ENCODE measurements around the gene AGBL1.

Gene AGBL1

DNA sequence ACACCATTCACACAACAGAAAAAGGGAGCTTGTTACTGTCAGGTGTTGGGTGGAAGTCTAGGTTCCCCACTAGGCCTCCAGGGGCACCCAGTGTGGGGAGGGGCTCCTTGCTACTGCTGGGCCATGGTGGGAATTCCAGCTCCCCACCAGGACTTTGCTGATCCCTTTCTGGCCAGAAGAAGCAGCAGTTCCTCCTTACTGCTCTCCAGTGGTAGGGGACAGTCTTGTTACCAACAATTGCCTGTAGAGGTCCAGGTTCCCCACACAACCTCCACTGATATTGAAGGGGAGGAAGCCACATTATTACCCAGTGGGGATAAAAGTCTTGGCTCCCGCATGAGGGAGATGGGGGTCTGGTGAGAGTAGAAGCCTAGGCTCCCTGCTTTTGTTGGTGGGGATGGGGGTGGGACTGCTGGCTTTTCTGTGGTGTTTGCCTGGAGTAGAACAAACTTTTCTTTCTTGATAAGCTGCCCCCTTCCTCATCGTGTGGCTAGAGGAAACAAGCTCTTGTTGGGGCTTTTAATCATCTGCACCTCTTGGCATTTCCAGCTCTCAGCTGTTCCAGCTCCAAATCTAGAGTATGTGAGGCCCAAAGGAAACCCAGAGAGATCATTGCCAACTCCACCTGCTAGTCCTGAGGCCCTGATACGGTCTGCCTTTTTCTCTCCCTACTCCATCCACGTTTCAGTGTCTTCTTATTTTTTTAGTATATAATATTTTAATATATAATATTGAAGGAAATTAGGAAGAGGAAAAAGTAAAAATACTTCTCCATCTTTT lies 824.2 kb downstream of the AGBL1 start:
- peak; percentile 4 for DNase-seq

DNA sequence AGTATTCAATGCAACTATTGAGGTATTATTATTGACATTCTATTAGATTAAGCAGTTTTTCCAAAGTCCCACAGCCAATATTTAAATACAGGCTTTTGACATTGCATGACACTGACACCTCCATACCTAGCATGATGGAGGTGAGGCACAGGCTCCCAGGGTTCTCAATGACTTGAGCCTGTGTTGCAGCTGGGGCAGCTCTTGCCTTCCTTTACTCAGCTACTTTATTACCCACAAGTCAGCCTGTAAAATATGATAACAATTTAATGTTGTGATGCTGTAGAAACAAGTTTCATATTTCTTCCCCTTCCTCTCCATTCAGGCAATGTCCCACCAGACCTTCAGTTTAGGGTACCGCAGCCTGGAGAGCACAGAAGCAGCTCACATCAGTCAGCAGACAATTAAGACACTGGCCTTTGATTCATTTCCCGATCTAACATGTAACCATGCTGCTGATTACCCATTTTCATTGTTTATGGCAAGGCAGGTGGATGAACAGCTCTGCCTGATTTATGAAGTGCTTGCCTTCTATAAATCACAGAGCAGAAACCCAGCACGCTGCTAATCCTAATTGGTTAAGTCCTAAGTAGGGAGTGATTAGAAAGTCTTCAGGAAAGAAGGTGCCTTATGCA lies 826.1 kb downstream of the AGBL1 start:
- DNase-seq = no peak

DNA sequence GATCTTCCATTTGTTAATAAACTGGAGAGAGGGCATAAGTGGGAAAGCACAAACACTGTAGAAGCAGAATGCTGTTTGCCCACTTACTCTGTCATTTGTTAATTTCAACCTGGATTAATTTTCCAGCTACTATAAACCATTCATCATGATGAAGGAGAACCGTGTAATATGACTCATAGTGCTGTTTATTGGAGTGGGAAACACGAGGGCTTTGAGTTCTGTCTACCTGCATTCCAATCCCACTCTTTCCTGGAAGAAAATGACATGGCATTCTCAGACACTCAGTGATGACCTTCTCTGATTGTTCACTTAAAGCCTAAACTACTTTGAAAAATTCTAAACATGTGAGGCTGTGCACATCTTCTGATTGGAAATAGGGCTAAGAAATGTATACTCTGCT lies 826.7 kb downstream of the AGBL1 start:
- no peak for DNase-seq

DNA sequence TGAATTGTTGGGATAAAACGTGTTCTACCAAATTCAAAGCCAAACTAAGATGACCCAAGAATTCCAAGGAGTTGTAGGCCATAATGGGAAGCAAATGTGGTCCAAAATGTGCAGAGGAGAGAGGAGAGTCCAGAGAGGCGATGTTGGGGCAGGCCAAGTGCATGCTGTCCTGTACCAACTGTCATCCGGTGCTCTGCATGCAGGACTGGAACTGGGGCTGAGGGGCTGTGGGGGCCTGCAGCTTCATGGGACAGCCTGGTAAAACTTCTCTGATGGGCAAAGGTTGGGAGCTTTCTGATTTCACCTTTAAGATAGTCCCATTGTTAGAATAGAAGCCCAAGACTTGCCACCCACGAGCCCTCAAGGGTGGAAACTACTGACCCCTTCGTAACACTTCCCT lies 831.4 kb downstream of the AGBL1 start:
- no peak for DNase-seq

DNA sequence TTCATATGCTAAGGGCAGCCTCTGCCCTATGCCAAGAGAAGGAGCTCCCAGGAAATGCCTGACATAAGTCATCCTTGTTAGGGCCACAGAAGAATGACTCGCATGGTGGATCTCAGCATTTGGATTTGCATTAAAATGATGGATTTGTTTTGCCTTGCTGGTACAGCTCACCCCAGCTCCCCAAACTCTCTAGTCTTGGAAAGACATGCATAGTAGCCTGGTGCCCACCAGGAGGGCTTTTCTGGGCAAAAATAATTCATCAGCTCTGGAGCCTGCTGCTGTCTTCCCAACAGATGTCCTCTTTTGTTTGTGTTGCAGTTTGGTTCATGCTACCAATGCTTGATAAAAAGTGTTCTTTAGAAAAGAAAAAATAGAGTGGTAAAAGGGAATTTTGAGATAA lies 833.0 kb downstream of the AGBL1 start:
- no peak for DNase-seq

DNA sequence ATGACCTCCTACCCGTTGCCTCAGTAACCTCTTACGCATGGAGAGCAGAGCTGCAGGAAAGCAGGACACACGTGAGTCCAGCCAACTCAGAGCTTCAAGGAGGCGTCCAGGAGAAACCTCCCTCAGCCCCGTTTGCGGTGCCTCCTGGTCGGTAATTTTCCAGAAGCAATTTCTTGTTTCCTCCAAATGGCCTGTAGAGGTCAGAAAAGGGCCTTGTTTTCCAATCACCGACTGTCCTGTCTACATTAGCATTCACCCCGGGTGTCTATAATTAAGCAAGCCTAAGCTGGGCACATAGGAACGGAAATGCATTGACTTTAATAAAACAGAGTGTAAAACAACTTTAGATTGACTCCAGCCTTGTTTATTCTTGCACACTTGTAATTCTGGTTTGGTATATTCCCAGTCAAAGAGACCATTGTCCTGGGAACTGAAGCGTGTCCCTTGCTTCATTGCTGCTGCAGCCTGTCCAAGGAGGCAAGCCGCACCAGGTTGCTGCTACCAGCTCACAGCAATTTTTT lies 836.2 kb downstream of the AGBL1 start:
- peak; percentile 79 for DNase-seq

DNA sequence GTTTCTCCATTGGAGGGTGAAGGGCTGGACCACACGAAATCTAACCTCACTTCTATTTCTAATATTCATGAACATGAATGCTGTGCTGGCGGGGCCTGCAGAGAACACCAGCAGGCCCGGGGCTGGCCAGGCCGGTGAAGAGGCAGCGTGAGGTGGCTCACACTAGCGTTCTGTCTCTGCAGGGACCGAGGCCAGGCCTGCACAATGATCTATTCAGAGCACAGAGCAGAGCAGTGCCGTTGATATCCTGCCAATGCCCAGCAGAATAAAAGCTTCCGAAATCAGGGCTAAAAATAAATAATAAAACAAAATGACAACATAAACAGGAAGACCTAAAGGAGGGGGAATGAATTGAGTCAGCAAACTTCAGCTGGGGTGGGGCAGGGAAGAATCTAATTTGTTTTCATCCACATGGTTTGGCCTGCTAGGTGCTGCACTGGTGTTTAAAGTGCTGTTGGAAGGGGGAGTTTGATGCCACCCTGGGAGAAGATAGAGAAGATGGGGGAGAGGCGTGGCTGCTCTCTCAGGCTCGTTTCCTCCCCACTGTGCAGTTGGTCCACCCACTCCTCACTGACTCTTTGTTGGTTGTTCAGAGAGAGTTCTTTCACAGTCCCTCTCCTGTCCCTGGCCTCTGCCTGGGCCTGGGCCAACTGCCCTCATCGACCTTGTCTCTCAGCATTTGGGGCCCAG lies 837.1 kb downstream of the AGBL1 start:
- no peak for DNase-seq

DNA sequence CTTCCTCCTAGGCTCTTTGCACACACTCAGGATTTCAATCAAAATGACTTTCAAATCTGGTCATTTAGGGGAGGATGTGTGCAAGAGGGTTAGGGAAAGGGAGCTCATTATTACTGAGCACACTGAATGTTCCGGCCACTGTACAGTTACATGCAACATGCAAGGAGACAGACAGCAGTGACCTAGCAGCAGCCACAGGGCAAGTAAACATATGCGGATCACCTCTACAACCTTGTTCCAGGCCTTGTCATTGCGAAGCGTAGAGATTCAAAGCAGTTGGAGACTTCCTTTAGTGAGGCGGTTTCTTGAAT lies 837.6 kb downstream of the AGBL1 start:
- DNase-seq = no peak

DNA sequence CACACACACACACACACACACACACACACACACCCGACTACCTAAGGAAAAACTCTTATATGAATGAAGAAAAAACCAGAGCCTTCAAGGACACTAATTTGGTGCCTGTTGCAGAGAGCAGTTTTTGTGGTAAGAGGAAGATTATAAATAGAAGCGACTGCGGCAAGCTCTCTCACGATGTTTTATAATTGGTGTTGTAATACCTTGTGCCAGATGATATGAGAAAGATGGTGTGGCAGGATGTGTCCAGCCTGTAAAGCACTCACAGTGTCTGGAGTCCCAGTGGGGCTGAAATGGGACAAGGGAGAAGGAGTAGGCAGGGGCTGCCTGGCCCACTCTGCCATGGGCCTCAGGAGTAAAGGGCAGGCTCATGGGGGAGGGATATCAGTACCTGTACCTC lies 839.9 kb downstream of the AGBL1 start:
- DNase-seq = peak; percentile 95

DNA sequence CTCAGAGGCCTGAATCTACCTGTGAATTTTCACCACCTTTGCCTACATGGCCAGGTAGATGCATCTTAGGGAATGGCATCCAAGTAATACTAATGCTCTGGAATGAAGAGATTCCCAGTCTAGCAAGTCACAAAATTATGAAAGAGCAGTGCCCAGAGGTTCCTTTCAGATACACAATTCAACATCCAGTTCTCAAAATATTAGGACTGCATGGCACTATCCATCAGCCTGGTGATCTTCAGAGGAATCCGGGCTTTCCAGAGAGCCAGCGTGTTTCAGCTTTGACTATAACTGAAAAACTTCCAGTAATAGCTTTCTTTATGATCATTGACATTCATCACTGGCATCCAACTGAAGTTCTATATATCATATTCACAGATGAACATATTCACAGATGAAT lies 849.8 kb downstream of the AGBL1 start:
- DNase-seq = no peak

DNA sequence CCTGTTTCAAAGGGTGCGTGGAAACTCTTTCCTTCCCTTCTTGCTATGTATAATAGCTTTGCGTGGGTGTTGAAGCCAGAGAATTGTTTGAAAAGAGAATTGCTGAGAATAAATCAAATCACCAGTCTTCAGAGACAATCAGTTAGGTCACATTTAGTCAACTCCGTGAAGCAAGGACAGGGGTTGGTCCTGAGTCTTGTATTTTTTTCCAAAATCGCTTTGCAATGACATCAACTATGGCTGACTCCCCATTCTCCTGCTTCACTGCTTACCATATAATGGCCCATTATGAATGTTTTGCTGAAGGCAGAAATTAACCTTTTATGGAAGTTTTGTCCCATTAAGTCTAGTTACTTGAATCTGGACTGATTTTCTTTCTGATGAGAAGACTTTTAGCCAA lies 852.8 kb downstream of the AGBL1 start:
- DNase-seq = no peak

DNA sequence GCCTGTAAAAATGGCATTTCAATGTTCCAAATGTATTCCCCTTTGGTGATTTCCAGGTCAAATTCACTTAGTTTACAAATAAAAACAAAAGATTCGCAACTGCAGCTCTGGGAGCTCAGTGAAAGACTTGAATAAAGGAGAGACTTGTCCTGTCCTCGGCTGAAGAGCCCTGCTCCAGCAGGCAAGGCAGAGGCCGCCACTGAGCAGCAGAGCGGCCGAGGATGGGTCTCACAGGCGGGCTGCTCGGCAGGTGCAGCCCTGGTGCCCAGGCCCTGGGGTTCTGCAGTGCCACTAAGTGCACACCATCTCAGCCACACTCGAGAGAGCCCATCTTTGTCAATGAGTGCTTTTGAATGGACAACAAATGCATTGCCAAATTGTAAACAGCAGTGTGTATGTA lies 856.2 kb downstream of the AGBL1 start:
- DNase-seq = no peak

DNA sequence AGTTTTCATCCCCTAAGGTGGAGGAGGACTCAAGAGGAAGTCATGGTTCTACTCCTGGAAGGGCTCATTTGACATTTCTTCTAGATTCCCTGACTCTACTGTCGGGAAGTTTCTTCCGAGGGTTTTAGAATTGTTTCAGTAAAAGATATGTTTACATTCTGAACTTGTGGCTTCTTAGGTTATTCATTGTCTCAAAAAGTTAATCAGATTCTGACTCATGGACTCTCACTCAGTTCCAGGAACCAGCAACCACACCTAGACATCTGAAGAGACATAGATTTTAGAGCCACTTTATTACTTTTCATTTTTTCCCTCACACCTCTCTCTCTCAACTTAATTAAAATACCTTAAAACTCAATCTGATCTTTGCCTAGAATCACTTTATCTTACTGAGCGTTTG lies 862.6 kb downstream of the AGBL1 start:
- no peak for DNase-seq

DNA sequence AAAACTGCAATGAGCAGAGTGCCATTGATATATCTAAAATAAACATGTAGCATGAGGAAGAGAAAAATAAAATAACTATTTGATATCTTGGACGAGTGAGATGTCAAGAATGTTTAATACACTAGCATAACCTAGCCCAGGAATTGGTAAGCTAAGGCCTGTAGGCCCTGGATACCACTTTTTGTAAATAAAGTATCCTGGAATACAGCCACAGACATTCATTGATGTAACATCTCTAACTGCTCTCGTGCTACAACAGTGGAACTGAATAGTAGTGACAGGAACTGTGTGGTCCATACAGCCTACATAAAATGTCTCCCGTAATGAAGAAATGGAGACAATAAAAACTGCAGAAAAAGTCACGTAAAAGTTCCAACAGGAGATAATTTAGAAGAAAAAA lies 869.0 kb downstream of the AGBL1 start:
- no peak for DNase-seq

DNA sequence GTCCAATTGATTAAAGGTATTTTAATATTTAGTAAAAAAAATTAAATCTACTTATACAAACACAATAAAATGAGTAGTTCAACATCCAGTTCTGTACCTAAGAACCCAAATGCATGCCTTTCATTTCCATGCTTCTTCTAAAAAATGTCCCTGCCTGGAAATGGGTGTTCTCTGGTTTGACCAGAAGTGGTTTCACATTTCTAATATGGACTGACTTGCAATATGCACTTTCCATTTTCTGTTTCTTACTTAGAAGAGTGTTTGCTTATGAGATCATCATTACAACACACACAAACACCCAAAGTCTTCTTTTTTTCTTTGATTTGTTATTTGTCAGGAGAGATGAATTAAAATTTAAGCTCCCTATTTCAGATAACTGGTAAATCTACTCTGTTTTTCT lies 879.6 kb downstream of the AGBL1 start:
- no peak for DNase-seq

DNA sequence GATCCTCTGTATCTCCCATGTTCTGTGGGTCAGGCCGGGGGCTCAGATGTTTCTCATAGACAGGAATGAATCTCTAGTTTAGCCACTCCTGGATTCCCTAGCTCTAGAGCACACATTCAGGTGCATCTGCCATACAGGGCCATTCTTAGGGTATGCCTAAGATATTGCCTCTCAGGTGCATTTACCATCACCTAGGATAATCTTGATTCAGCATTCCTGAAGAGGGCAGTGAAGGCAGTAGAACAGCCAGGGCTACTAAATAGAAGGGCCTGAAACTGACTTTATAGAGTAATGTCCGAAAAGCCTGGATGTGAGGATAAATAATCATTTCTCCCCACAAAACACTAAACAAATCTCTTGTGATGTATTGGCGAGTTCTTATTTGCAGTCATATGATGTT lies 882.0 kb downstream of the AGBL1 start:
- DNase-seq = no peak

DNA sequence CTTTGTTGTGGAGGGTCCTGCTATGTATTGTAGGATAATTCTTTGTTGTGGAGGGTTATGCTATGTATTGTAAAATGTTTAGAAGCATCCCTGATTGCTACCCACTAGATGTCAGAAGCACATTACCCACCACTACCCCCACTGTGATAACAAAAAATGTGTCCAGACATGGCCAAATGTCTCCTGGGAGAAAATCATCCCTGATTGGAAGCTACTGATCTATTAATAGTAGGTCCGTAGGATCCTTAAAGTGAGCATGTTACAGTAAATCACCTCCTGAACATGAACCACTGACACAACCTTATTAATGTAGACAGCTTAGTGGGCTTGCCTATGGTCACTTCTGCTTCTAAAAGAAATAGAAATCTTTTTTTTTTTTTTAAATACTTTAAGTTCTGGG lies 884.6 kb downstream of the AGBL1 start:
- DNase-seq = no peak

DNA sequence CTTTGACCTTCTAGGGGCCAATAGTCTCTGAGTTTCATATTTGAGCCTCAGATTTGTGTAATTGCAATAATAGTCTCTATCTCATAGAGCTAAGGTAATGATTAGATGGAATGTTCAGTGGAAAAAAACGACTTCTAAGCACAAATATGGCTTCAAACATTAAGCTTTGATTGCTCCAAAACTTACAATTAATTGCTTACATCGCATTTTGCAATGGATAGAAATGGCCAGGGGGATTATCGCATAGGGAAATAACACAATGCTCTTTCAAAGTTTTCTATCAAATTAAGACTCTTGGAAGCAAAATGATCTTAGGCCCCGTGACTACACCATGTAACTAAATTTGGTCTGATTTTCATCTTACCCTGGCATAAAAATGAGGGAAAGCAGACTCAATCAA lies 888.6 kb downstream of the AGBL1 start:
- no peak for DNase-seq

DNA sequence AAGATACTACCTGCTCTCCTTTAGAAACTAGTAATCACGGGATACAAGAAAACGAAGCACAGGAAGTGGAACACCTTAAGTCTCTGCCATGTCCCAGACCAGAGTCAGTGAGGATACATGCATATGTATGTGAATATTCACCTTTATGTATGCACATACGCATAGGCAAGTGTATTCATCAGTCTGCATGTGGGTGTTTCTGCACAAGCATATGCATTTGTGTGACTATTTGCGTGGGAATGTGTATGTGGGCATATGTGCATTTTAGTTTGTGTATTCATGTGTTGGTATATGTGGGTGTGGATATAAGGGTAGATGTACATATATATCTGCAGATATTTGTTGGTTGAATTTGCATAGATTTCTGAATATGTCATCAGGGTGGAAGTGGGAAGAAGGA lies 889.7 kb downstream of the AGBL1 start:
- DNase-seq = no peak

DNA sequence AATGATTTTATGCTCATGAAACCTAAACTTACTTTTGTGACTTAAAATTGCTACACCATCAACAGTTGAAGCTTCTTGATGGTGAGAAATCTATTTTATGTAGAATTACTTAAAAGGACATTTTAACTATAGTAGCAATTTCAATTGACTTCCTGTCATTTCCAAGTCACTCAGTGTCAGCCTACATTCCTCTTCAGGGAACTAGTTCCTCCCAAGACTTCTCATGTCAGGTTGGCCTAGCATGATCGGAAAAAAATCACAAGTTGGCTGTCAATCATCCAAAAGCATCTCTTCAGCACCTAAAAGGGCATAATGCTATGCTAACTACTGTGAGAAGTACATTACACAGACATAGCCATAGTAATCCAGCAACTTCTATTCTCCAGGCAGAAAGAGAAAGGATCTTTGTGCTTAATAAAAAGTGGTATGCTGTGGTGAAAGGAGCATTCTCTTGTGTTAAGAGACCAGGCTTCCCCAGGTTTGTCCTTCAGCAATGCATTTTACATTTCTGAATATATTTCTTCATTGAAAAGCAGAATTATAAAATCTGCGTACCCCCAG lies 893.7 kb downstream of the AGBL1 start:
- DNase-seq = no peak

DNA sequence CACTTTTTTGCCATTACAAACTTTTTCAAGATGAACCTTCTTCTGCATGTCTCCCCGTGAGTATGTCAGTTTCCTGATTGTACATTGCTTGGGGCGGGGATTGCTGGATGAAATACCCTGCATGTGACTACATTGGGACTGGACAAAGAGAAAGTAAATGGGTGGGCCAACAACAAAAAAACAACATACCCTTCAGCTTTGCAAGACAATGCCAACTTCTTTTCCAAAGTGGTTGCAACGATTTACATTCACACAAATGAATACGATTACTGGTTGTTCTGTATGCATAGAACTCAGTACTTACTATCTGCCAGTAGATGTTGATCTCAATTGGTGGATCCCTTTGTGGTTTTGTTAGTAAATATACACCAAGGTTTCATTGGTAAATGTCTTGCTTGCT lies 908.4 kb downstream of the AGBL1 start:
- DNase-seq = no peak

DNA sequence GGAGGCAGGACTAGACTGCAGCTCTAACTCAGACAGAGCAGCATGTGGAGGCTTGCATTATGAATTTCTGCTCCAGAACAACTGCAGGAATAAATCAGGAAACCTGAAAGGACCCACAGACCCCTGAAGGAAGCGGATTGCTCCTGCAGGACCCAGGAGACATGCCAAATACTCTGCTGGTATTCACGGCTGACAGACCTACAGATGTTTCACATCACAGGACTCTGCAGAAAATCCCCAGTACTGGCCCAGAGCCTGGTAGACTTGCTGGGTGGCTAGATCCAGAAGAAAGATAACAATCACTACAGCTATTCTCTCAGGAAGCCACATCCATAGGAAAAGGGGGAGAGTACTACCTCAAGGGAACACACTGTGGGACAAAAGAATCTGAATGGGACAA lies 942.1 kb downstream of the AGBL1 start:
- no peak for DNase-seq

DNA sequence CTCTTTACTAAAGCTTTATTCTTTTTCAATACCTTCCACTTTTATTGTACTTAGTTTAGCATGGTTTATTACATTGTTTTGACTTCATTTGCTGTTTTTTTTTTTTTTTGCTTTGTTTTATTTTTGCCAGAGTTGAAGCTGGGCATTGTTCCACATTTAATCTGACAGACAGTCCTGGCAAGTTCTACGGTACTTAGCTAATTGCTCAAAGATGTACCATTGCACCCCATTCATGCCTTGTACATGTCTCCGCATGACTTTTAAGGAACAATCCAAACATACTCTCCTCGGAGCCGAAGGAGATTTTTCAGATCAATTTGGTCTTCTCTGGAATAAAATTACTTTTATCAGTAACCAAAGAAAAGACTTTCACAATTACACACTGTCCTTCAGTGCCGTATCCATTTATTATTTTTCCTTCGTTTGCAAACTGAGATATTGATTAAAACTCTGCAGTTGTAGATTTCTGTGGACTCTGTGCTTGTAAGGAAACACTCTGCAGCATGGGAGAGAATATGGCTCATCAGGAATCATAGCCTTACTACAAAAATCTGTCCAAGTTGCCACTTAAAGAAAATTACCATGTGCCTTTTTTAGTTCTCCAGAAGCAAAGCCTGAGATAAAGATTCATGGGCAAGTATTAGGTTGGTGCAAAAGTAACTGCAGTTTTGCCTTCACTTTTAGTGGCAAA lies 952.0 kb downstream of the AGBL1 start:
- no peak for DNase-seq
